Keratinocyte (primary cell): ENCODE measurements around the gene NID2. TPM values are rescaled to one million over a fixed set of nuclear protein-coding genes. Genes with fewer than 3 reads are reported as not detected.
A peak's percentile ranks its signal among the peaks of the same experiment; 100 is the strongest.

Experiments
- DNase-seq: peaks from one replicate; pipeline ENCODE4 v3.0.0-alpha.2; 2011; ENCODE audit warnings: low read depth, missing footprints, low spot score
- FAIRE-seq: peaks from 2 replicates; lab custom pipeline; 2011; peaks lifted over from hg19 to GRCh38; lab: Jason Lieb, UNC
- H2AFZ ChIP-seq: 2 replicates; pipeline ENCODE4 v1.6.0; 2012; ENCODE audit warnings: low read length, control low read depth, inconsistent platforms; ENCODE audit not compliant: control insufficient read depth
- H3K27ac ChIP-seq: 2 replicates; pipeline ENCODE4 v1.5.1; 2011; ENCODE audit warnings: low read length; ENCODE audit not compliant: control insufficient read depth, insufficient read depth
- H3K27me3 ChIP-seq: 3 replicates; pipeline ENCODE4 v1.6.0; 2011; ENCODE audit warnings: low read length; ENCODE audit not compliant: control insufficient read depth, insufficient read depth; ENCODE audit errors: extremely low read depth
- H3K36me3 ChIP-seq, 2 experiments: 2 replicates in 1 of 2; 3 replicates in 1 of 2; pipeline ENCODE4 v1.5.1; 2011; ENCODE audit warnings: low read length in 2 of 2, mild to moderate bottlenecking in 1 of 2; ENCODE audit not compliant: control insufficient read depth in 2 of 2, insufficient read depth in 2 of 2; ENCODE audit errors: extremely low read depth in 1 of 2
- H3K4me1 ChIP-seq: 3 replicates; pipeline ENCODE4 v1.5.1; 2011; ENCODE audit warnings: low read length; ENCODE audit not compliant: control insufficient read depth, insufficient read depth; ENCODE audit errors: extremely low read depth
- H3K4me2 ChIP-seq: 3 replicates; pipeline ENCODE4 v1.6.0; 2011; ENCODE audit warnings: low read depth, low read length; ENCODE audit not compliant: control insufficient read depth, insufficient read depth; ENCODE audit errors: extremely low read depth
- H3K4me3 ChIP-seq, 3 experiments: fragments of 200-600 bp in 1 of 3; sonication (generic) in 1 of 3; 2 replicates in 2 of 3; 3 replicates in 1 of 3; pipeline ENCODE4 v1.5.1; 2011 to 2016; ENCODE audit warnings: low read length in 3 of 3, mild to moderate bottlenecking in 3 of 3, control low read depth in 2 of 3, inconsistent platforms in 1 of 3, low read depth in 1 of 3, mixed read lengths in 1 of 3, mixed run types in 1 of 3, moderate library complexity in 1 of 3; ENCODE audit not compliant: control insufficient read depth in 2 of 3, insufficient read depth in 2 of 3; ENCODE audit errors: extremely low read depth in 1 of 3
- H3K79me2 ChIP-seq: 2 replicates; pipeline ENCODE4 v1.6.0; 2012; ENCODE audit warnings: low read length; ENCODE audit not compliant: control insufficient read depth, insufficient read depth
- H3K9ac ChIP-seq: 3 replicates; pipeline ENCODE4 v1.6.0; 2011; ENCODE audit warnings: low read length; ENCODE audit not compliant: control insufficient read depth, insufficient read depth; ENCODE audit errors: extremely low read depth
- H3K9me1 ChIP-seq: 3 replicates; pipeline ENCODE4 v1.6.0; 2011; ENCODE audit warnings: low read length; ENCODE audit not compliant: control insufficient read depth, insufficient read depth; ENCODE audit errors: extremely low read depth
- H3K9me3 ChIP-seq: 2 replicates; pipeline ENCODE4 v1.5.1; 2012; ENCODE audit warnings: low read depth, low read length; ENCODE audit not compliant: control insufficient read depth
- H4K20me1 ChIP-seq: 3 replicates; pipeline ENCODE4 v1.6.0; 2011; ENCODE audit warnings: low read length; ENCODE audit not compliant: control insufficient read depth, insufficient read depth; ENCODE audit errors: extremely low read depth
- EZH2 ChIP-seq: IDR thresholded peaks from one replicate; pipeline ENCODE4 v1.6.1; 2012; ENCODE audit warnings: inconsistent platforms, mild to moderate bottlenecking, low read length, moderate library complexity
- dilution Hi-C: fragments of 300-500 bp; cut with MboI; formaldehyde crosslinking; loops from one replicate; pipeline ENCODE4 v1.7.0; 2020; ENCODE audit warnings: low sequenced_read_pairs; ENCODE audit not compliant: extremely low pct_ligation_motif_present
- polyA plus RNA-seq, 5 experiments: library from polyadenylated mRNA; depleted of rRNA in 3 of 5; stranded (reverse) in 3 of 5; stranded (forward) in 1 of 5; unstranded in 1 of 5; fragments of >200 nt; gene quantifications; 1 replicate in 1 of 5; 2 replicates in 3 of 5; 3 replicates in 1 of 5; pipeline versions ENCODE4 v1.2.1 to v1.2.3, GENCODE V29; 2011 to 2012; ENCODE audit warnings: missing spikeins in 2 of 5, low read depth in 1 of 5, low replicate concordance in 1 of 5
- TF ChIP-seq, protein P1 (sequence below), 3 experiments: IDR thresholded peaks in 1 of 3; conservative IDR thresholded peaks in 1 of 3; optimal IDR thresholded peaks in 1 of 3; 2 replicates in 2 of 3; 3 replicates in 1 of 3; pipeline versions ENCODE3 to v1.5.1; 2011; ENCODE audit warnings: low read length in 3 of 3, mild to moderate bottlenecking in 3 of 3, moderate library complexity in 2 of 3, control low read depth in 1 of 3, inconsistent platforms in 1 of 3; ENCODE audit not compliant: insufficient read depth in 2 of 3; ENCODE audit errors: extremely low read depth in 1 of 3

The NID2 gene
- polyA plus RNA-seq, 1 donor (not counting 4 experiments of a cell fraction or from before 2014, with no cell fraction given): 1.7 TPM

DNA sequence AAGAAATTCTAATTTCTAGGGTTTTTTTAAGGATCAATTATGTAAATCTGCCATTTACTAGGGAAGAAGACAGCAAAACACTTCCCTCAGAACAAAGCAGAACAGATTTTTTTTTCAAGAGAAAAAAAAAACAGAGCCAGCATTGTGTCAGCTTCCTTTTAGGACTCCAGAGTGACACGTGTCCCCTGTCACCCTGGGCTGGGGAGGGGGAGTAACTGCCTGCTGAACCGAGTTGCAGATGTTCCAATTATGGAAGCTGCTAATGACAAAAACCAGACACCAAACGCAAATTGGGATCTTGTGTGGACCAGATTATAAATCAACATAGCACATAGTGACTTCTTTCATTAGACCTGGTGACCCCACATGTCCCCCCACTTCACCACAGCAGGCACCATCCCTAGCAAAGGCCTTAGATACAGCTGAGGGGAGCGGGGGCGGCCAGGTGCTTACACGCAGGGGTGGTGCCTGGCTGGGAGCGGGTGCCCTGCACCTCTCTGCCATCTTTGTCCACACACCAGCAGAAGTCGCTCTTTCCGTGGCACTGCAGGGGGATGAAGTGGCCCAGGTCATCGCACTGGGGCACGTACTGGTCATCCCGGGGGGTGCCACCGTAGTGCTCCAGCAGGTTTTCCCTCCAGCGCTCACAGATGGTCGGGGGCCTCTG lies 54.1 kb downstream of the NID2 start:
- Histone ChIP-seq H3K9ac (no peak overlapping the region), H3K27ac (no peak overlapping the region), H3K9me1 (no peaks in the 10 kb centered on the region), H3K4me3 (no peak overlapping the region), H2AFZ (no peak overlapping the region), H3K4me2 (no peak overlapping the region), H3K4me1 (no peaks in the 10 kb centered on the region), H3K36me3 (peaks cover 2 to 9% of the 10 kb centered on the region in 2 experiments), H3K9me3 (no peaks in the 10 kb centered on the region), H3K27me3 (no peaks in the 10 kb centered on the region), H4K20me1 (no peaks in the 10 kb centered on the region), H3K79me2 (no peaks in the 10 kb centered on the region)
- FAIRE-seq (no peak), DNase-seq (no peak)
- dilution Hi-C loops: no loop called here
- TF ChIP-seq EZH2: no peak
- TF ChIP-seq, protein P1, sequence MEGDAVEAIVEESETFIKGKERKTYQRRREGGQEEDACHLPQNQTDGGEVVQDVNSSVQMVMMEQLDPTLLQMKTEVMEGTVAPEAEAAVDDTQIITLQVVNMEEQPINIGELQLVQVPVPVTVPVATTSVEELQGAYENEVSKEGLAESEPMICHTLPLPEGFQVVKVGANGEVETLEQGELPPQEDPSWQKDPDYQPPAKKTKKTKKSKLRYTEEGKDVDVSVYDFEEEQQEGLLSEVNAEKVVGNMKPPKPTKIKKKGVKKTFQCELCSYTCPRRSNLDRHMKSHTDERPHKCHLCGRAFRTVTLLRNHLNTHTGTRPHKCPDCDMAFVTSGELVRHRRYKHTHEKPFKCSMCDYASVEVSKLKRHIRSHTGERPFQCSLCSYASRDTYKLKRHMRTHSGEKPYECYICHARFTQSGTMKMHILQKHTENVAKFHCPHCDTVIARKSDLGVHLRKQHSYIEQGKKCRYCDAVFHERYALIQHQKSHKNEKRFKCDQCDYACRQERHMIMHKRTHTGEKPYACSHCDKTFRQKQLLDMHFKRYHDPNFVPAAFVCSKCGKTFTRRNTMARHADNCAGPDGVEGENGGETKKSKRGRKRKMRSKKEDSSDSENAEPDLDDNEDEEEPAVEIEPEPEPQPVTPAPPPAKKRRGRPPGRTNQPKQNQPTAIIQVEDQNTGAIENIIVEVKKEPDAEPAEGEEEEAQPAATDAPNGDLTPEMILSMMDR (optimal IDR thresholded peaks at IDR 0.05 in 1 of 3, IDR thresholded peaks at IDR 0.05 in 1 of 3, conservative IDR thresholded peaks at IDR 0.05 in 1 of 3; ENCODE audit: extremely low read depth in 1 of 3, insufficient read depth in 2 of 3, low read length in 3 of 3): no peak

DNA sequence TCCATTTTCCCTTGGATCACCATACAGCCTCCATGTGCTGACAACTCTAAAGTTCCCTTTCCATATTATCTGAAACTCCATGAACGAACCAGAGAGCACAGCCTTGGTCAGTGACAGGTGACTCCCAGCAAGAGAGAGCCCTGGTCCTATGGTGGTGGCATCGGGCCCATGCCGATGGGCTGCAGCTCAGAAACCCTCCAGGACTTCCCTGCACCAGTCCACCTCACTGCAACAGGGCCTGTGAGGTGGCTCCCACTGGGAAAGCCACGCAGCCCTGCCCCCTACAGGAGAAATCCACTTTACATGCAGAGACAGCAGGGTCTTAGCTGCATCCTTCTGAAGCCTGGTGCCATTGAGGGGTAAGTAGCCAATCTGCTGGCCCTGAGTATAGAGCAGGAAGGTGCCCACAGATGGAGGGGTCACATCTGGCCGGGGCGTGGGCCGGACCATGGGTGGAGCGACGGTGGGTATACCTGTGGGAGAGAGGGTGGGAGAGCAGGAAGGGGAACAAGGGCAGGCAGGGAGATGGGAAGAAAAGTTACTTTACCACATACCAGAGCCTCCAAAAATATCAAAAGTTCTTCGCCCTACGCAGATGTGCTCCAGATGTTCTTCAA lies 54.8 kb downstream of the NID2 start:
- H3K36me3 ChIP-seq: peaks cover 2 to 9% of the 10 kb centered on the region in 2 experiments
- FAIRE-seq (no peak), DNase-seq (no peak)
- no peak overlapping the region for H3K4me3 ChIP-seq
- no peak overlapping the region for H3K27ac ChIP-seq
- H2AFZ ChIP-seq: no peak overlapping the region
- H3K9ac ChIP-seq: no peak overlapping the region
- no peaks in the 10 kb centered on the region for H3K9me1 ChIP-seq
- TF ChIP-seq EZH2: no peak
- TF ChIP-seq, protein P1 (optimal IDR thresholded peaks at IDR 0.05 in 1 of 3, IDR thresholded peaks at IDR 0.05 in 1 of 3, conservative IDR thresholded peaks at IDR 0.05 in 1 of 3; ENCODE audit: extremely low read depth in 1 of 3, insufficient read depth in 2 of 3, low read length in 3 of 3): peak; percentile 27 to 43 (median 31)
- dilution Hi-C loops: no loop called here
- H3K9me3 ChIP-seq: no peaks in the 10 kb centered on the region
- H3K79me2 ChIP-seq: no peaks in the 10 kb centered on the region
- H3K4me1 ChIP-seq: no peaks in the 10 kb centered on the region
- H4K20me1 ChIP-seq: no peaks in the 10 kb centered on the region
- H3K4me2 ChIP-seq: no peak overlapping the region
- H3K27me3 ChIP-seq: no peaks in the 10 kb centered on the region
